K562 (cell line): ENCODE measurements around the gene SPARC. TPM values are rescaled to one million over a fixed set of nuclear protein-coding genes. Genes with fewer than 3 reads are reported as not detected.
A peak's percentile ranks its signal among the peaks of the same experiment; 100 is the strongest.

Source experiments
- ATF1 ChIP-seq, 2 experiments: fragments of 450-650 bp in 1 of 2; IDR thresholded peaks; 2 replicates each; pipeline ENCODE4 v1.6.1; 2016; ENCODE audit warnings: missing compliant biosample characterization in 1 of 2, missing genetic modification characterization in 1 of 2
- BRD9 ChIP-seq: fragments of 450-650 bp; IDR thresholded peaks from 2 replicates; pipeline ENCODE4 v1.6.1; 2018; ENCODE audit warnings: low read depth; ENCODE audit not compliant: partially characterized antibody
- DIDO1 ChIP-seq: fragments of 450-650 bp; IDR thresholded peaks from 2 replicates; pipeline ENCODE4 v1.6.1; 2016; ENCODE audit warnings: low read depth, missing biosample characterization, missing genetic modification characterization
- ESRRA ChIP-seq: fragments of 450-650 bp; IDR thresholded peaks from 2 replicates; pipeline ENCODE4 v1.6.1; 2014; ENCODE audit warnings: low read depth, mild to moderate bottlenecking, moderate library complexity, borderline replicate concordance
- GABPA ChIP-seq: fragments of 200-800 bp; sonication (Bioruptor generic); conservative IDR thresholded peaks from 2 replicates; pipeline ENCODE4 v1.6.1; 2016; ENCODE audit warnings: low read depth, missing genetic modification characterization, missing compliant biosample characterization
- KLF16 ChIP-seq: IDR thresholded peaks from 2 replicates; pipeline ENCODE4 v1.6.1; 2016; ENCODE audit warnings: antibody characterized with exemption
- NELFE ChIP-seq: IDR thresholded peaks from 2 replicates; pipeline ENCODE4 v1.6.1; 2011; ENCODE audit warnings: mild to moderate bottlenecking; ENCODE audit not compliant: insufficient read depth, insufficient read length
- NEUROD1 ChIP-seq: fragments of 150-350 bp; IDR thresholded peaks from 2 replicates; pipeline ENCODE4 v1.6.1; 2014; ENCODE audit warnings: borderline replicate concordance, low read length, low read depth; ENCODE audit not compliant: partially characterized antibody
- PHF21A ChIP-seq: fragments of 450-650 bp; IDR thresholded peaks from 2 replicates; pipeline ENCODE4 v1.6.1; 2017; ENCODE audit warnings: low read depth, borderline replicate concordance
- RAD21 ChIP-seq, 2 experiments: fragments of 250-450 bp in 1 of 2; fragments of 450-650 bp in 1 of 2; sonication (Bioruptor Pico) in 1 of 2; formaldehyde crosslinking in 1 of 2; IDR thresholded peaks in 1 of 2; conservative IDR thresholded peaks in 1 of 2; 2 replicates each; pipeline versions ENCODE4 v1.4.0 to v1.8.0; 2020 to 2022; ENCODE audit warnings: mild to moderate bottlenecking in 2 of 2, moderate library complexity in 1 of 2
- SAFB ChIP-seq: fragments of 200-400 bp; formaldehyde crosslinking; IDR thresholded peaks from 2 replicates; pipeline ENCODE4 v1.6.1; 2017; ENCODE audit warnings: low read depth, low read length, borderline replicate concordance
- SMC3 ChIP-seq: conservative IDR thresholded peaks from 2 replicates; pipeline ENCODE4 v1.6.1; 2011; ENCODE audit warnings: low read depth, low read length, improper control_type of control experiment; ENCODE audit not compliant: insufficient read depth
- ZBTB12 ChIP-seq: fragments of 250-450 bp; sonication (Bioruptor Pico); IDR thresholded peaks from 2 replicates; pipeline ENCODE4 v1.4.0; 2020
- polyA plus RNA-seq, 8 experiments: library from polyadenylated mRNA; depleted of rRNA in 4 of 8; stranded (reverse) in 5 of 8; unstranded in 3 of 8; fragments of >200 nt; fragmentation: Nextera tagmentation in 2 of 8; fragmentation: Illumina TruSeq in 1 of 8; extraction: Ambion mirVana in 2 of 8; extraction: Trizol in 1 of 8; gene quantifications; 2 replicates each; pipeline versions ENCODE4 v1.2.1 to v1.2.3, GENCODE V29; 2011 to 2014; ENCODE audit warnings: inconsistent platforms in 1 of 8, missing spikeins in 1 of 8
- total RNA-seq, 7 experiments: library from RNA; depleted of rRNA in 6 of 7; stranded (reverse); fragments of >200 nt in 6 of 7; fragmentation: Illumina TruSeq in 2 of 7; extraction: Trizol in 2 of 7; gene quantifications; 2 replicates each; pipeline versions ENCODE4 v1.2.1 to v1.2.3, GENCODE V29; 2011 to 2021; ENCODE audit warnings: low replicate concordance in 1 of 7
- TF ChIP-seq, protein P1 (sequence below): IDR thresholded peaks from 2 replicates; pipeline ENCODE4 v1.6.1; 2011; ENCODE audit warnings: borderline replicate concordance, low read depth, mild to moderate bottlenecking, moderate library complexity, low read length; ENCODE audit not compliant: insufficient read depth, poor library complexity, severe bottlenecking
- TF ChIP-seq, protein P2 (sequence below), 2 experiments: fragments of 450-650 bp; formaldehyde crosslinking in 1 of 2; IDR thresholded peaks; 2 replicates each; pipeline versions ENCODE4 v1.4.0 to v1.6.1; 2014 to 2020; ENCODE audit warnings: mild to moderate bottlenecking in 2 of 2, borderline replicate concordance in 1 of 2, low read depth in 1 of 2

SPARC gene
- total and polyA plus RNA-seq, 9 of the 15 experiments (the other 6 are each of a cell fraction or from before 2014, with no cell fraction given), result 6.1 to 35.6 (median 12.2) TPM

- TF ChIP-seq SAFB (no peak), ATF1 (CRISPR knock-in tag; IDR thresholded peaks at IDR 0.05) (no peak), ATF1 (tag; IDR thresholded peaks at IDR 0.05) (0 out of 2 replicates have a peak, but pooled peaks have one; percentile 23), NEUROD1 (no peak), SMC3 (peak; percentile 88), NELFE (no peak), BRD9 (no peak), ZBTB12 (CRISPR knock-in tag) (no peak), RAD21 (CRISPR knock-in tag; conservative IDR thresholded peaks at IDR 0.05 in 1 of 2, IDR thresholded peaks at IDR 0.05 in 1 of 2) (peak; percentile 92 to 97), ESRRA (peak; percentile 45; the same call in 1 of the 2 replicates), DIDO1 (tag) (no peak), GABPA (no peak), KLF16 (0 out of 2 replicates have a peak, but pooled peaks have one; percentile 31), PHF21A (no peak)
- TF ChIP-seq, protein P1, sequence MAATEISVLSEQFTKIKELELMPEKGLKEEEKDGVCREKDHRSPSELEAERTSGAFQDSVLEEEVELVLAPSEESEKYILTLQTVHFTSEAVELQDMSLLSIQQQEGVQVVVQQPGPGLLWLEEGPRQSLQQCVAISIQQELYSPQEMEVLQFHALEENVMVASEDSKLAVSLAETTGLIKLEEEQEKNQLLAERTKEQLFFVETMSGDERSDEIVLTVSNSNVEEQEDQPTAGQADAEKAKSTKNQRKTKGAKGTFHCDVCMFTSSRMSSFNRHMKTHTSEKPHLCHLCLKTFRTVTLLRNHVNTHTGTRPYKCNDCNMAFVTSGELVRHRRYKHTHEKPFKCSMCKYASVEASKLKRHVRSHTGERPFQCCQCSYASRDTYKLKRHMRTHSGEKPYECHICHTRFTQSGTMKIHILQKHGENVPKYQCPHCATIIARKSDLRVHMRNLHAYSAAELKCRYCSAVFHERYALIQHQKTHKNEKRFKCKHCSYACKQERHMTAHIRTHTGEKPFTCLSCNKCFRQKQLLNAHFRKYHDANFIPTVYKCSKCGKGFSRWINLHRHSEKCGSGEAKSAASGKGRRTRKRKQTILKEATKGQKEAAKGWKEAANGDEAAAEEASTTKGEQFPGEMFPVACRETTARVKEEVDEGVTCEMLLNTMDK, result peak; percentile 14
- TF ChIP-seq, protein P2, sequence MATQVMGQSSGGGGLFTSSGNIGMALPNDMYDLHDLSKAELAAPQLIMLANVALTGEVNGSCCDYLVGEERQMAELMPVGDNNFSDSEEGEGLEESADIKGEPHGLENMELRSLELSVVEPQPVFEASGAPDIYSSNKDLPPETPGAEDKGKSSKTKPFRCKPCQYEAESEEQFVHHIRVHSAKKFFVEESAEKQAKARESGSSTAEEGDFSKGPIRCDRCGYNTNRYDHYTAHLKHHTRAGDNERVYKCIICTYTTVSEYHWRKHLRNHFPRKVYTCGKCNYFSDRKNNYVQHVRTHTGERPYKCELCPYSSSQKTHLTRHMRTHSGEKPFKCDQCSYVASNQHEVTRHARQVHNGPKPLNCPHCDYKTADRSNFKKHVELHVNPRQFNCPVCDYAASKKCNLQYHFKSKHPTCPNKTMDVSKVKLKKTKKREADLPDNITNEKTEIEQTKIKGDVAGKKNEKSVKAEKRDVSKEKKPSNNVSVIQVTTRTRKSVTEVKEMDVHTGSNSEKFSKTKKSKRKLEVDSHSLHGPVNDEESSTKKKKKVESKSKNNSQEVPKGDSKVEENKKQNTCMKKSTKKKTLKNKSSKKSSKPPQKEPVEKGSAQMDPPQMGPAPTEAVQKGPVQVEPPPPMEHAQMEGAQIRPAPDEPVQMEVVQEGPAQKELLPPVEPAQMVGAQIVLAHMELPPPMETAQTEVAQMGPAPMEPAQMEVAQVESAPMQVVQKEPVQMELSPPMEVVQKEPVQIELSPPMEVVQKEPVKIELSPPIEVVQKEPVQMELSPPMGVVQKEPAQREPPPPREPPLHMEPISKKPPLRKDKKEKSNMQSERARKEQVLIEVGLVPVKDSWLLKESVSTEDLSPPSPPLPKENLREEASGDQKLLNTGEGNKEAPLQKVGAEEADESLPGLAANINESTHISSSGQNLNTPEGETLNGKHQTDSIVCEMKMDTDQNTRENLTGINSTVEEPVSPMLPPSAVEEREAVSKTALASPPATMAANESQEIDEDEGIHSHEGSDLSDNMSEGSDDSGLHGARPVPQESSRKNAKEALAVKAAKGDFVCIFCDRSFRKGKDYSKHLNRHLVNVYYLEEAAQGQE (IDR thresholded peaks at IDR 0.05; ENCODE audit: borderline replicate concordance), result peak; percentile 86
- TF ChIP-seq, protein P2 (CRISPR knock-in tag; IDR thresholded peaks at IDR 0.05; ENCODE audit: low read depth), result no peak
Measured at GRCh38 chr5:151659001-151659754, 27.5 kb downstream of the SPARC start (continued).
